NCI-H1048 (cell line): Measurements from ENCODE around the gene KCNQ5.

Experiments used
- DNase-seq: peaks from one replicate; lab custom pipeline; 2025; lab: John Stamatoyannopoulos, UW

KCNQ5 gene

GRCh38 chr6:72911463-72912155, 289.7 kb downstream of the KCNQ5 start:
- no peak for DNase-seq

GRCh38 chr6:72913797-72914196, 291.9 kb downstream of the KCNQ5 start:
- DNase-seq: no peak

GRCh38 chr6:72916298-72916697, 294.4 kb downstream of the KCNQ5 start:
- DNase-seq: no peak

DNA sequence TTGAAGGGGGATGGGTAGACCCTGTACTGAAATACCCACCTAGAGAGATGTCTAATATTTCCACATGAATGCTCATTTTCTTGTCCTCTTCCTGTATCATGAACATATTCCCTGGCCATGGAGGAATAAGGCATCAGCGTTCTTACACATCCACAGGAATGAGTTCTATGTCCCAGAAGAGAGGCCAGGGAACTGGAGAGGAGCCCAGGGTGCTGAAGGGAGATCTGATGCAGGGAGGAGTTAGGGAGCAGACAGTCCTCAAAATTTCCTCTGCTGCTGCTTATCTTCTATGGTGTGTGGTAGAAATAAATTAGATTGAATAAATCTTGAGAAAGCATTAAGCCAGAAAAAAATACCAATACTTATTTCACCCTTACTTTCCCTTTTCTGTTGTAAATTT, 295.0 kb downstream of the KCNQ5 start:
- no peak for DNase-seq

DNA sequence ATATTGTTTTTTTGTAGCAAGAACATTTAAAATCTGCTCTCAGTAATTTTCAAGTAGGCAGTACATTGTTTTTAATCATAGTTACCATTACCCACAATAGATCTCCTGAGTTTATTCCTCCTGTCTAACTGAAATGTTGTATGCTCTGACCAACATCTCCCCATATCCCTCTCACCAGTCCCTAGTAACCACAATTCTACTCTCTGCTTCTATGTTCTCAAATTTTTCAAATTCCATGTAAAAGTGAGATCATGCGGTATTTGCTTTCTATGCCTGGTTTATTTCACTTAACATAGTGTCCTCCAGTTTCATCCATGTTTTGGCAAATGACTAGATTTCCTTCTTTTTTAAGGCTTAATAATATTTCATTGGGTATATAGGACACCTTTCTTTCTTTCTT, 300.5 kb downstream of the KCNQ5 start:
- DNase-seq: no peak

GRCh38 chr6:72925136-72925535, 303.3 kb downstream of the KCNQ5 start:
- no peak for DNase-seq

- DNase-seq: no peak
Measured at GRCh38 chr6:72930556-72931132, 308.8 kb downstream of the KCNQ5 start.

DNA sequence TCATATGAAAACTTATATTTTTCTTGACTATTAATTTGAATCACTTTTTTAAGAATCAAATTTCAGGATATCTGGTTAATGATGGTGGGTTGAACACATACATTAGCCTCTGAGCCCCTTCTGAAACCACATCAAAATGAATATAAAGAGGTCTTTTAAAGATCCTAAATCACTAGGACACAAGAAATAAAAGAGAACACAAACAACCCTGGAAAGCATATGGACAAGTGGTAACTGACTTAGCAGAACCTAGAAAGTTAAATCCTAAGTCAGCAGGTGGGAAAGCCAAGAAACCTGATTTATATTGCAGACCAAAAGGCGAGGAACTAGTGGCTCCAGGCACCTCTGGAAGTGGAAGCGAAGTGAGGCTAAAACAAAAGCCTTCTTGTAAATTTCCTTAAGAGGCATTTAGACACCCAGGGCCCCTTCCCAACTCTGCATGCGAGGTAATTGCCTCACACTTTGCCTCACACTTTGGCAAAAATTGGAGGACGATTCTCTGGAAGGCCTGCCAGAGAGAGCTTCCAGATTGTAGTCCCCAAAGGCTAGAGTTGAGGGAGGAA, 309.5 kb downstream of the KCNQ5 start:
- DNase-seq: no peak

- no peak for DNase-seq
Measured at GRCh38 chr6:72933233-72933632, 311.4 kb downstream of the KCNQ5 start.

DNA sequence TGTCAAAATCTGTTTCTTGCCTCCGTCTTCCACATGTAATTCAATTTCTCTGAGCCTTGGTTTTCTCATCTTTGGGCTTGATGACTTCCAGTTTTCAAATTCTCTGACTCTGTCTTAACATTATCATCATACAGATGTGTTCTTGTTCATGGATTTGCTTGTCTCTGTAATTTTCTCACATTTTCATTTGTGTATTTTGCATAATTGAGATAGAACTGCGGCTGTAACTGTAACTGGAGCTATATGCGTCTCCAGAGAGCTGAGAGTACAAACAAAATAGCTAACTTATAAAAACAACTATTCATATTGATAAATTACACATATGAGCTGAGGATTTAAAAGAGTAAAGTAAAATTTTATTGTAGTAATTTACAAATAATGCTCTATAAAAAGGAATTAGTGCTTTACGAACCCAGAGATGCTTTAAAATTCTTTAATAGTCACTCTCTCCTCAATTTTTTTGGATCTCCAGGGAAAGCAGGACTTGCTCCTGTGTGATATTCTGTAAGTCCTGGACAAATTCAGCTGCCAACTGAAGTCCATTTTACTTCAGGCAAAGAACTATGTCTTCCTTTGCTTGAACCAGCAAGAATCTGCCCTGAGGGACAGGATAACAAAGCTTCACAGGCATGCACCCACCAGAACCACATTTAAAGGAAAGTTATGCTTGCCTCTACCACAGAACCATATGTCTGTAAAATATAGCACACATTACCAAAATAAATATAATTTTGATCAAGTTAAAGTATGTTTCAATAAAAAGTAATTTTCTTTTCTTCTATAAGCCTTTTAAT, 315.1 kb downstream of the KCNQ5 start:
- peak; percentile 25 for DNase-seq

DNA sequence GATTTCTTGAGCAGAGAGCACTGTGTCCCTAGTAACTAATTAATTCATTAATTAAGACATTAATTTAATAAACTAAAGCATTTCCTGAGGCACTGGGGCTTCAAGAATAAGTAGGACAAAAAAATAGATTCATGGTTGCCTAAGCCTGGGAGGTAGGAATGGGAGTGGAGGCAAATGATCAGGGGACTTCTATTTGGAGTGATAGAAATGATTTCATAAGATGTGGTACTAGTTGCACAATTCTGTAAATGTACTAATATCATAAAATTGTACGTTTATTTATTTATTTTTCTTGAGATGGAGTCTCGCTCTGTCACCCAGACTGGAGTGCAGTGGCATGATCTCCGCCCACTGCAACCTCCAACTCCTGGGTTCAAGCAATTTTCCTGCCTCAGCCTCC, 316.2 kb downstream of the KCNQ5 start:
- DNase-seq: no peak

DNA sequence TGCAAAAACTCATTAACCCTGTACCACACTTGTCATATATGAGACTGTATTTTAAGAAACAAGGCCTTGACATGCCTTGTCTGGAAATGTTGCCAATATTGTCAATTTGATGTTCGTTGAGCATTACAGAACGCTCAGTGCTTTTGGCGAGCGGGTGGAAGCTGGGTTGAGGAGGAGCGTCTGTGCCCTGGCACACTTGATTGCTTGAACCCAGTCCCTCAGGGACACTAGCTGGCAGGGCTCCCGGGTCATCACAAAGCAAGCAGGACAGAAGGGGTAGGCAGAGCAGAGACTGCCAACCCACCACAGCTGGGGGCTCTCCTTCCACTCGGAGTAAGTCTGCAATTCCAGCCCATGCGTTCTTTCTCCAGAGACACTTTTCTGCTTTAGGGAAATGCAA, 317.1 kb downstream of the KCNQ5 start:
- no peak for DNase-seq

DNA sequence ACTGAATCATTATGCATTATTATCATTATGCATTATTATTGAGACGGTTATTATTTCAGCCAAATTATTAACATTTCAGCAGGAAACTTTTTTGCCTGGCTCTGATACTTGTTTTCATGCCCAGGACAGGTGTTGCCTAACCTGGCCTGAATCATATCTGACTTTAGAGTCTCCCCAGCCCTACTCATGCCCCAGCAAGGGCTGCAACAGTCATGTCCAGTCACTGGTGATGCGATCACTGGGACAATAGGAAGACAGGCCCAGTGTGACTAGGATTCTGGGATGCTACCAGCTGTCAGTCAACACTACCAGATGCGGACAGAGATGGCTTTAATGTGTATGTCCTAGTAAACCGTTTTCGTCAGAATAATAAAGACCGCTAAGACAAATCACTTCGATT, 318.4 kb downstream of the KCNQ5 start:
- DNase-seq: no peak

DNA sequence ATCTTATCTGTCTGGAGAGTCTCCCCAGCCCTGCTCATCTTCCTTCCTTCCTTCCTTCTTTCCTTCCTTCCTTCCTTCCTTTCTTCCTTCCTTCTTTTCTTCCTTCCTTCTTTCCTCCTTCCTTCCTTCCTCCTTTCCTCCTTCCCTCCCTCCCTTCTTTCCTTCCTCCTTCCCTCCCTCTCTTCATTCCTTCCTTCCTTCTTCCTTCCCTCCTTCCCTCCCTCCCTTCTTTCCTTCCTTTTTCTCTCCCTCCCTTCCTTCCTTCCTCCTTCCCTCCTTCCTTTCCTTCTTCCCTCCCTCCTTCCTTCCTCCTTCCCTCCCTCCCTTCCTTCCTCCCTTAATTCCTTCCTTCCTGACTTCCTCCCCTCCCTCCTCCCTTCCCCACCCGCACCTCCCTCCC, 319.4 kb downstream of the KCNQ5 start:
- DNase-seq: no peak

DNA sequence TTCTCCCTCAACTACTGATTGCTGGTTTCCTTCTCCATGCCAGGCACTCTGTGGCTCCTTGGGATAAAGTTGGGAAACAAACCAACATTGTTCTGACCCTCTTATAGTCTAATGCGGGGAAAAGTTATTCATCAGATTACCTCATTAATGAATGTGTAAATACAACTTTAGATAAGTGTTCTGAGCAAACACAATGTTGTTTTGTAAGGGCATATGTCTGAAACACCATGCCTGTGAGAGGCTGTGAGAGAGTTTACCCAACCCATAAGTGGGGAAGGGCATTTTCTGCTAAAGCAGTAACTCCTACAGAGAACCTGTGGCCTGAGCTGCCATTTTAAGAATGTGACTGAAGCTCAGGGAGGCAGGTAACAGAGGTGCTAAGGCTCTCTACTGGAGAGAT, 319.9 kb downstream of the KCNQ5 start:
- no peak for DNase-seq

GRCh38 chr6:72943699-72944098, 321.8 kb downstream of the KCNQ5 start:
- no peak for DNase-seq

- no peak for DNase-seq
Measured at GRCh38 chr6:72944660-72945059, 322.8 kb downstream of the KCNQ5 start.

DNA sequence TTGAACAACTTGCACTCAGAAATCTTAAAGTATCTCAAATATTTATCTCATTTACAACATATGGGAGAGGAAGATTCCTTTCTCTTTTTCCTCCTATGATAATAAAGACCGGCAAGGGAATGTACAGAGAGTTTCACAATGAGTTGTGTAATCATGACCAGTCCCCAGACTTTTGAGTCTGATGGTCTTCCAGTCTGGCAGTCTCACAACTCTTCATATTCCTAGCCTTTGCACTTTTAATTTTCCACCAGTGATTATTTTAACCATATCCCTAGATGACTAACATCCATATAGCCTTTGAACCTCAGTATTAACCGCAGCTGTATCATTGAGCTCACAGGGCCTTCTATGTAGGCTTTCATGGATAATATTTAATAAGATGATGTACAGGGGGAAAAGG, 324.9 kb downstream of the KCNQ5 start:
- no peak for DNase-seq

- DNase-seq: no peak
Measured at GRCh38 chr6:72947534-72947933, 325.7 kb downstream of the KCNQ5 start.

GRCh38 chr6:72948153-72948552, 326.3 kb downstream of the KCNQ5 start:
- no peak for DNase-seq

DNA sequence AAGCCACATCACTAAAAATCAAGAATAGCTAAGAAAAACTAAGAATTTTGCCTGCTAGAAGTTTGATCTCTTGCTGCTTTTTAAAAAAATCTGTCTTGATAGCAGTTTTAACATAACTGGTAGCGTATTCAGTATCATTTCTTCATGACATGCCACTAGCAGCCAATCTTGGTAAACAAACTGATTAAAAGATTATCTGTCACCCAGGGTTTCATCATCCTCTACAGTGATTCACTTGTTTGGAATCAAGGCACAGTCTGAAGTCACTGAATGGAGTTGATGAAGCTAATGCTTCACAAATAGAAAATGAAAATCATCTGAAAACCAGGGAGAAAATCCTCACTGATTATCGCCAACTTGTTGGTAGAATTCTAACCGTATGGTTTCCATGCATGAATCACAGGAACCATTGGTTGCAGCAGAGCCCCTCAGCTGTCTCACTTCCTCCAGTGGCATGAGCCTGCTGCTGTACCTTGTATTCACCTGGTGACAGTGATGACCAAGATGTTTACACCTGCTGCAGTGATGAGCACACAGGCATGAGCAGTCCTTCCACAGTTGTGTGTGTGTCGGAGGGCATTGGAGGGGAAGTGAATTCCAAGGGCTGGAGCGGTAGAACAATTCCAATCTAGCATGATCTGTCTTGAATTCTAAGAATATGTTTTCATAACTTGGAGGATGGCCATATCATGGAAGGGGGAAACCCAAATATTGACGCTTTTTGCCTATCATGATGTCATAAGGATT, 328.4 kb downstream of the KCNQ5 start:
- DNase-seq: no peak
